22Rv1 (cell line): ENCODE data around the gene SFPQ.
"Not testable (repeated sequence)": the region's sequence is repeated elsewhere in the genome, so short reads cannot be mapped to it uniquely, and the experiment has no call there.

Experiments used
- H3K27ac ChIP-seq: fragments of 450-650 bp; 2 replicates; pipeline ENCODE4 v1.5.1; 2017
- ZFX ChIP-seq: fragments of 450-650 bp; IDR thresholded peaks from 2 replicates; pipeline ENCODE4 v1.6.1; 2017; ENCODE audit warnings: antibody characterized with exemption, borderline replicate concordance
- TF ChIP-seq, protein P1 (sequence below): fragments of 450-650 bp; IDR thresholded peaks from 2 replicates; pipeline ENCODE4 v1.5.1; 2017; ENCODE audit warnings: mild to moderate bottlenecking

SFPQ gene, protein sequence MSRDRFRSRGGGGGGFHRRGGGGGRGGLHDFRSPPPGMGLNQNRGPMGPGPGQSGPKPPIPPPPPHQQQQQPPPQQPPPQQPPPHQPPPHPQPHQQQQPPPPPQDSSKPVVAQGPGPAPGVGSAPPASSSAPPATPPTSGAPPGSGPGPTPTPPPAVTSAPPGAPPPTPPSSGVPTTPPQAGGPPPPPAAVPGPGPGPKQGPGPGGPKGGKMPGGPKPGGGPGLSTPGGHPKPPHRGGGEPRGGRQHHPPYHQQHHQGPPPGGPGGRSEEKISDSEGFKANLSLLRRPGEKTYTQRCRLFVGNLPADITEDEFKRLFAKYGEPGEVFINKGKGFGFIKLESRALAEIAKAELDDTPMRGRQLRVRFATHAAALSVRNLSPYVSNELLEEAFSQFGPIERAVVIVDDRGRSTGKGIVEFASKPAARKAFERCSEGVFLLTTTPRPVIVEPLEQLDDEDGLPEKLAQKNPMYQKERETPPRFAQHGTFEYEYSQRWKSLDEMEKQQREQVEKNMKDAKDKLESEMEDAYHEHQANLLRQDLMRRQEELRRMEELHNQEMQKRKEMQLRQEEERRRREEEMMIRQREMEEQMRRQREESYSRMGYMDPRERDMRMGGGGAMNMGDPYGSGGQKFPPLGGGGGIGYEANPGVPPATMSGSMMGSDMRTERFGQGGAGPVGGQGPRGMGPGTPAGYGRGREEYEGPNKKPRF

DNA sequence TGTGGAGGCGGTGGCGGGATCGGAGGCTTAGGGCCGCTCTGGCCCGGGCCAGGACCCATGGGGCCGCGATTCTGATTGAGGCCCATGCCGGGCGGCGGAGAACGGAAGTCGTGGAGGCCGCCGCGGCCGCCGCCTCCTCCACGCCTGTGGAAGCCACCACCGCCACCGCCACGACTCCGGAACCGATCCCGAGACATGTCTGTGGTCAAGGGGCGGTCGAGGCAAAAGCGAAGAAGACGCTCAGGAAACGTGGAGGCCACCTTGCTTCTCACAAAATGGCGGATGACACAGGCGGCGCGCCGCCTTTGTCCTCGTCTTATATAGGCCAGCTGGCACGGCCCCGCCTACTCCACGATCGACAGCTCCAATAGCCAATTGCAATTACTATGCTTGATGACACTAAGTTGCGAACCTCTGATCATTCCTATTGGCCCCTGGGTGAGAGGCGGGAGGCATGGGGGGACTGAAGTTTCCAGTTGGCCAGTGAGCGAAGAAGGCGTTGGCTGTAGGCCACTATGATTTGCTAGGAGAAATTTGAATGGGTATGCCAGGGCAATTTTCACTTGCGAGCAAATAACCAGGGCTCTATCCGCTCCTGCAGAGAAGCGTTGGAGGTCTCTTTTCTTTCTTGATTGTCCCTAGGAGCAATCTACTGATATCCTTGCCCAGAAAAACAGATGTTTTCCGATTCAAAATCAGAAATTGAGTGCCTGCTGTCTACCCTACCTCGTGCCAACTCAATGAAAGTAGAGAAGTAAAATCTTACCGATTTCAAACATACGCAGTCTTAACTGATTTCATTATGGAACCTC, at the start of gene SFPQ:
Gene SFPQ, minus strand, starts transcription at position 293 of the 812 bp plus-strand sequence. Its CDS starts 96 bp downstream, at position 197.
- H3K27ac ChIP-seq, result peak within 1 kb of the TSS; percentile 95
- TF ChIP-seq ZFX, result no peak
- TF ChIP-seq, protein P1, sequence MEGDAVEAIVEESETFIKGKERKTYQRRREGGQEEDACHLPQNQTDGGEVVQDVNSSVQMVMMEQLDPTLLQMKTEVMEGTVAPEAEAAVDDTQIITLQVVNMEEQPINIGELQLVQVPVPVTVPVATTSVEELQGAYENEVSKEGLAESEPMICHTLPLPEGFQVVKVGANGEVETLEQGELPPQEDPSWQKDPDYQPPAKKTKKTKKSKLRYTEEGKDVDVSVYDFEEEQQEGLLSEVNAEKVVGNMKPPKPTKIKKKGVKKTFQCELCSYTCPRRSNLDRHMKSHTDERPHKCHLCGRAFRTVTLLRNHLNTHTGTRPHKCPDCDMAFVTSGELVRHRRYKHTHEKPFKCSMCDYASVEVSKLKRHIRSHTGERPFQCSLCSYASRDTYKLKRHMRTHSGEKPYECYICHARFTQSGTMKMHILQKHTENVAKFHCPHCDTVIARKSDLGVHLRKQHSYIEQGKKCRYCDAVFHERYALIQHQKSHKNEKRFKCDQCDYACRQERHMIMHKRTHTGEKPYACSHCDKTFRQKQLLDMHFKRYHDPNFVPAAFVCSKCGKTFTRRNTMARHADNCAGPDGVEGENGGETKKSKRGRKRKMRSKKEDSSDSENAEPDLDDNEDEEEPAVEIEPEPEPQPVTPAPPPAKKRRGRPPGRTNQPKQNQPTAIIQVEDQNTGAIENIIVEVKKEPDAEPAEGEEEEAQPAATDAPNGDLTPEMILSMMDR, result no peak

GRCh38 chr1:35236772-35237171, 43.8 kb upstream of the SFPQ start:
- H3K27ac ChIP-seq, result not testable (repeated sequence)

GRCh38 chr1:35231287-35231686, 38.3 kb upstream of the SFPQ start:
- TF ChIP-seq ZFX, result no peak
- TF ChIP-seq, protein P1, result no peak
- H3K27ac ChIP-seq, result no peak overlapping the region

GRCh38 chr1:35229587-35230360, 36.8 kb upstream of the SFPQ start:
- TF ChIP-seq, protein P1, result no peak
- no peak for TF ChIP-seq ZFX
- no peak overlapping the region for H3K27ac ChIP-seq

DNA sequence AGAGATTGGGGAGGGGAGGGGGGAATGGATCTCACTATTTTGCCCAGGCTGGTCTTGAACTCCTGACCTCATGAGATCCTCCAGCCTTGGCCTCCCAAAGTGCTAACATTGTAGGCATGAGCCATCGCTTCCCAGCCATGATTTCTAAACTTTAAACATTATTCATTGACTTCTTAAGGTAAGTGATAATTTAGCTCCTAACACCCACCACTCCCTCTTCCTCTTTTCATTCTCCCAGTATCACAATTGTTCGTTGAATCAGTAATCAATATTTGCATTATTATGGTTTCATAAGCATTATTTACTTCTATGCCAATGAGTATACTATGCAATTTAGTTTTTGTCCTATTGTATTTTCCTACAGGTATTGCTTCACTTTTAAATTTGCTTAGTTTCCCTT, 33.6 kb upstream of the SFPQ start:
- no peak overlapping the region for H3K27ac ChIP-seq
- TF ChIP-seq, protein P1, result no peak

GRCh38 chr1:35223084-35223630, 30.2 kb upstream of the SFPQ start:
- no peak overlapping the region for H3K27ac ChIP-seq
- no peak for TF ChIP-seq ZFX
- TF ChIP-seq, protein P1, result no peak
